GM04503 (cell line): ENCODE measurements around the gene HOXB9.

Experiments
- DNase-seq: peaks from one replicate; pipeline ENCODE4 v3.0.0-alpha.2; 2012; ENCODE audit warnings: low read depth

The HOXB9 gene

GRCh38 chr17:48596000-48596734 is 30.0 kb downstream of the HOXB9 start:
- DNase-seq: no peak

GRCh38 chr17:48595278-48595999 is 30.7 kb downstream of the HOXB9 start:
- no peak for DNase-seq

GRCh38 chr17:48594538-48595277 is 31.4 kb downstream of the HOXB9 start:
- no peak for DNase-seq

GRCh38 chr17:48593840-48594537 is 32.2 kb downstream of the HOXB9 start:
- peak; percentile 85 for DNase-seq

- DNase-seq: no peak
Observed at GRCh38 chr17:48593126-48593829, 32.9 kb downstream of the HOXB9 start, which contains the start of gene HOXB5. HOXB5 (minus strand) TSS chr17:48593779; CDS start chr17:48593682, 97 bp downstream.

- no peak for DNase-seq
Observed at GRCh38 chr17:48592577-48592976, 33.6 kb downstream of the HOXB9 start.

GRCh38 chr17:48592057-48592514 is 34.1 kb downstream of the HOXB9 start:
- DNase-seq: no peak

- no peak for DNase-seq
Observed at GRCh38 chr17:48591255-48592056, 34.7 kb downstream of the HOXB9 start.

- no peak for DNase-seq
Observed at GRCh38 chr17:48590607-48591161, 35.5 kb downstream of the HOXB9 start.

GRCh38 chr17:48589831-48590606 is 36.1 kb downstream of the HOXB9 start, which contains the start of gene HOXB3:
HOXB3 (minus strand) TSS chr17:48590241; CDS start chr17:48552474, 37,767 bp downstream.
- peak; percentile 94 for DNase-seq

GRCh38 chr17:48589060-48589830 is 36.9 kb downstream of the HOXB9 start:
- DNase-seq: no peak

- no peak for DNase-seq
Observed at GRCh38 chr17:48588528-48588927, 37.6 kb downstream of the HOXB9 start.

GRCh38 chr17:48588074-48588415 is 38.1 kb downstream of the HOXB9 start:
- DNase-seq: no peak

GRCh38 chr17:48587276-48588073 is 38.7 kb downstream of the HOXB9 start:
- no peak for DNase-seq

GRCh38 chr17:48586355-48587258 is 39.6 kb downstream of the HOXB9 start:
- no peak for DNase-seq

GRCh38 chr17:48584223-48584741 is 41.9 kb downstream of the HOXB9 start:
- DNase-seq: no peak
